SK-N-SH (cell line): Measurements from ENCODE around the gene SUV39H2. TPM values are rescaled to one million over a fixed set of nuclear protein-coding genes. Genes with fewer than 3 reads are reported as not detected.

ENCODE experiments used
- CTCF ChIA-PET: fragments of 300-600, 350-600 bp; formaldehyde crosslinking; extraction: SDS; loops from one replicate; lab custom pipeline; 2021; lab: Yijun Ruan, JAX
- POLR2A ChIA-PET: fragments of 350-600 bp; sonication (Branson Sonifier 250); formaldehyde crosslinking; extraction: SDS; loops from one replicate; lab custom pipeline; 2020; ENCODE audit warnings: antibody characterized with exemption, inconsistent platforms; lab: Yijun Ruan, JAX
- DNase-seq: peaks from one replicate; pipeline ENCODE4 v3.0.0; 2012
- H2AFZ ChIP-seq: fragments of 200-600 bp; sonication (generic); 2 replicates; pipeline ENCODE4 v1.8.1; 2016; ENCODE audit warnings: antibody characterized with exemption, mild to moderate bottlenecking, low read depth
- H3F3A ChIP-seq: fragments of 200-600 bp; sonication (generic); replicated peaks from 2 replicates; pipeline ENCODE3; 2016; ENCODE audit warnings: antibody characterized with exemption, mild to moderate bottlenecking; ENCODE audit not compliant: insufficient read depth
- H3K27ac ChIP-seq, 2 experiments: fragments of 200-500 bp in 1 of 2; fragments of 200-600 bp in 1 of 2; sonication (Bioruptor generic) in 1 of 2; sonication (generic), shearing (Covaris generic) in 1 of 2; 2 replicates each; pipeline versions ENCODE4 v1.5.1 to v1.6.1; 2014 to 2016; ENCODE audit warnings: low read depth in 2 of 2, inconsistent platforms in 1 of 2, low read length in 1 of 2, mild to moderate bottlenecking in 1 of 2, mixed read lengths in 1 of 2
- H3K27me3 ChIP-seq: fragments of 200-600 bp; sonication (generic), shearing (Covaris generic); 2 replicates; pipeline ENCODE4 v1.6.1; 2016; ENCODE audit warnings: mixed run types; ENCODE audit not compliant: insufficient read depth
- H3K36me3 ChIP-seq, 2 experiments: fragments of 200-500 bp in 1 of 2; fragments of 200-600 bp in 1 of 2; sonication (Bioruptor generic) in 1 of 2; sonication (generic) in 1 of 2; replicated peaks in 1 of 2; 2 replicates each; pipeline versions ENCODE3 to v1.5.1; 2014 to 2016; ENCODE audit warnings: low read length in 1 of 2, mild to moderate bottlenecking in 1 of 2; ENCODE audit not compliant: insufficient read depth in 2 of 2, control insufficient read depth in 1 of 2
- H3K4me1 ChIP-seq, 2 experiments: fragments of 200-500 bp in 1 of 2; fragments of 200-600 bp in 1 of 2; sonication (Bioruptor generic) in 1 of 2; sonication (generic), shearing (Covaris generic) in 1 of 2; 2 replicates each; pipeline versions ENCODE4 v1.5.1 to v1.6.1; 2014 to 2016; ENCODE audit warnings: low read depth in 1 of 2, low read length in 1 of 2, mixed run types in 1 of 2; ENCODE audit not compliant: insufficient read depth in 2 of 2, control insufficient read depth in 1 of 2
- H3K4me2 ChIP-seq: fragments of 200-600 bp; sonication (generic), shearing (Covaris generic); 2 replicates; pipeline ENCODE4 v1.6.1; 2017; ENCODE audit warnings: mixed run types
- H3K4me3 ChIP-seq, 2 experiments: fragments of 200-500 bp in 1 of 2; fragments of 200-600 bp in 1 of 2; sonication (Bioruptor generic) in 1 of 2; sonication (generic), shearing (Covaris generic) in 1 of 2; 2 replicates each; pipeline versions ENCODE4 v1.5.1 to v1.8.1; 2014 to 2016; ENCODE audit warnings: low read depth in 2 of 2, inconsistent platforms in 1 of 2, low read length in 1 of 2, mild to moderate bottlenecking in 1 of 2, mixed read lengths in 1 of 2, moderate library complexity in 1 of 2
- H3K79me2 ChIP-seq: fragments of 200-600 bp; sonication (generic); 2 replicates; pipeline ENCODE4 v1.8.1; 2017; ENCODE audit warnings: mild to moderate bottlenecking; ENCODE audit not compliant: insufficient read depth
- H3K9ac ChIP-seq: fragments of 200-600 bp; sonication (generic); 2 replicates; pipeline ENCODE4 v1.6.1; 2017; ENCODE audit warnings: mixed run types
- H3K9me2 ChIP-seq: fragments of 200-600 bp; sonication (generic); 2 replicates; pipeline ENCODE4 v1.6.1; 2017; ENCODE audit warnings: mixed run types
- H3K9me3 ChIP-seq: fragments of 200-600 bp; sonication (generic); 2 replicates; pipeline ENCODE4 v1.6.1; 2017; ENCODE audit warnings: mixed run types, mild to moderate bottlenecking, moderate library complexity
- H4K20me1 ChIP-seq: fragments of 200-600 bp; sonication (generic); 2 replicates; pipeline ENCODE4 v1.6.1; 2017; ENCODE audit warnings: mild to moderate bottlenecking, mixed run types; ENCODE audit not compliant: insufficient read depth
- ELF1 ChIP-seq: IDR thresholded peaks from 2 replicates; pipeline ENCODE4 v1.4.0; 2012
- EP300 ChIP-seq, 2 experiments: IDR thresholded peaks; 2 replicates each; pipeline versions ENCODE4 v1.4.0 to v1.6.1; 2012; ENCODE audit warnings: borderline replicate concordance in 1 of 2, low read depth in 1 of 2, low read length in 1 of 2
- EZH2phosphoT487 ChIP-seq: fragments of 200-600 bp; sonication (generic); IDR thresholded peaks from 2 replicates; pipeline ENCODE4 v1.6.1; 2017; ENCODE audit warnings: low read depth, mixed run types, mild to moderate bottlenecking, antibody characterized with exemption, moderate library complexity, borderline replicate concordance
- FOSL2 ChIP-seq: IDR thresholded peaks from 2 replicates; pipeline ENCODE4 v1.4.0; 2012; ENCODE audit warnings: low read depth, mild to moderate bottlenecking, moderate library complexity, borderline replicate concordance
- JUND ChIP-seq: IDR thresholded peaks from 2 replicates; pipeline ENCODE4 v1.4.0; 2012
- MEF2A ChIP-seq: IDR thresholded peaks from 2 replicates; pipeline ENCODE4 v1.4.0; 2012; ENCODE audit warnings: low read depth, borderline replicate concordance
- MXI1 ChIP-seq: IDR thresholded peaks from 2 replicates; pipeline ENCODE4 v1.6.1; 2012; ENCODE audit warnings: mild to moderate bottlenecking, low read depth, low read length, improper control_type of control experiment
- NFIC ChIP-seq: IDR thresholded peaks from 2 replicates; pipeline ENCODE4 v1.4.0; 2012; ENCODE audit warnings: borderline replicate concordance
- NRF1 ChIP-seq: IDR thresholded peaks from 2 replicates; pipeline ENCODE4 v1.6.1; 2012; ENCODE audit warnings: low read depth, mild to moderate bottlenecking, low read length
- POLR2AphosphoS5 ChIP-seq: IDR thresholded peaks from 2 replicates; pipeline ENCODE4 v1.6.1; 2012; ENCODE audit warnings: low read depth, low read length
- RFX5 ChIP-seq: IDR thresholded peaks from 2 replicates; pipeline ENCODE4 v1.6.1; 2012; ENCODE audit warnings: mild to moderate bottlenecking, improper control_type of control experiment, low read length
- SMC3 ChIP-seq: IDR thresholded peaks from 2 replicates; pipeline ENCODE4 v1.6.1; 2012; ENCODE audit warnings: low read depth, low read length, improper control_type of control experiment
- TAF1 ChIP-seq: IDR thresholded peaks from 2 replicates; pipeline ENCODE4 v1.6.1; 2012; ENCODE audit warnings: low read depth, mild to moderate bottlenecking, low read length, moderate library complexity, borderline replicate concordance
- TCF12 ChIP-seq: IDR thresholded peaks from 2 replicates; pipeline ENCODE4 v1.4.0; 2012
- TEAD4 ChIP-seq: IDR thresholded peaks from 2 replicates; pipeline ENCODE4 v1.4.0; 2012; ENCODE audit warnings: mild to moderate bottlenecking, borderline replicate concordance; ENCODE audit not compliant: insufficient read depth
- YY1 ChIP-seq: IDR thresholded peaks from 2 replicates; pipeline ENCODE4 v1.4.0; 2012; ENCODE audit warnings: low read depth, mild to moderate bottlenecking
- WGBS: methylation state at CpG from one replicate; pipeline ENCODE4 v1.1.6; 2017; ENCODE audit warnings: low lambda C conversion rate; 5-methylcytosine and 5-hydroxymethylcytosine counted together
- polyA plus RNA-seq, 3 experiments: library from polyadenylated mRNA; depleted of rRNA; stranded (reverse); fragments of >200 nt; gene quantifications; 2 replicates each; pipeline ENCODE4 v1.2.3, GENCODE V29; 2012
- TF ChIP-seq, protein P1 (sequence below): IDR thresholded peaks from 2 replicates; pipeline ENCODE4 v1.4.0; 2012; ENCODE audit warnings: low read depth, borderline replicate concordance

Gene SUV39H2
- polyA plus RNA-seq, 1 of the 3 experiments (the other 2 are of a cell fraction), result 4.6 TPM

DNA sequence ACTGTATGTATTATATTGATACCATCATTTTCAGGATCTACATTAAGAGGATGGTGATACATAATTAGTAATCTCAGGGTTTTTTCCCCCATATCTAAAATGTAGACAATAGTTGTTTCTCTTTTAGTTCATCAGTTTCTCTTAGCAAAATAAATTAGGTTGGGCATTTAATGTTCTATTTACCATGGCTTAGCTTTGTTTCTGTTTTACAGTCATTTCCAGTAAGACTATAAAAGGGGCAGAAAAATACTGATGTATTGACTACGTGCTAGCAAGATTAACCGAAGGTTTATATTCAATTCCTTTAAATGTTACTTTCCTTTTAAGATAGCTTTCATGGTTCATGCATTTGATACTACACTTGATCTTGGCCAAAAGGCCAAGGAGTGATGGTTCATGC, 26.2 kb downstream of the SUV39H2 start:
- no peak for TF ChIP-seq NFIC
- TF ChIP-seq FOSL2, result no peak
- TF ChIP-seq EZH2phosphoT487, result no peak
- no peak for TF ChIP-seq NRF1
- no peak for TF ChIP-seq TEAD4
- no peak for TF ChIP-seq SMC3
- TF ChIP-seq RFX5, result no peak
- TF ChIP-seq TCF12, result no peak
- no peak for TF ChIP-seq TAF1
- TF ChIP-seq, protein P1, sequence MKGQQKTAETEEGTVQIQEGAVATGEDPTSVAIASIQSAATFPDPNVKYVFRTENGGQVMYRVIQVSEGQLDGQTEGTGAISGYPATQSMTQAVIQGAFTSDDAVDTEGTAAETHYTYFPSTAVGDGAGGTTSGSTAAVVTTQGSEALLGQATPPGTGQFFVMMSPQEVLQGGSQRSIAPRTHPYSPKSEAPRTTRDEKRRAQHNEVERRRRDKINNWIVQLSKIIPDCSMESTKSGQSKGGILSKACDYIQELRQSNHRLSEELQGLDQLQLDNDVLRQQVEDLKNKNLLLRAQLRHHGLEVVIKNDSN, result no peak
- no peak for TF ChIP-seq MXI1
- TF ChIP-seq YY1, result no peak
- no peak for TF ChIP-seq MEF2A
- TF ChIP-seq, all 33 proteins: peak for 0
- ChIA-PET POLR2A (no interaction called here), CTCF (interaction anchor here (0.8 to 1.9 kb wide), 8 partner anchors 8 to 50 kb away, joined by 3 to 8 read pairs (median 4); partner anchors contain the start of gene DCLRE1C)
- H2AFZ ChIP-seq, result no peak overlapping the region
- H3K4me1 ChIP-seq, result no peaks in the 10 kb centered on the region
- H3K27me3 ChIP-seq, result no peaks in the 10 kb centered on the region
- H3K4me2 ChIP-seq, result no peak overlapping the region
- H3K79me2 ChIP-seq, result no peaks in the 10 kb centered on the region
- H3K9ac ChIP-seq, result no peak overlapping the region
- H3K9me3 ChIP-seq, result no peaks in the 10 kb centered on the region
- peaks cover 13% of the 10 kb centered on the region for H3F3A ChIP-seq
- no peak for DNase-seq
- 96% methylated on average over 2 of the region's 2 CpGs for WGBS
- H3K27ac ChIP-seq, result no peak overlapping the region
- H4K20me1 ChIP-seq, result no peaks in the 10 kb centered on the region
- no peak overlapping the region for H3K4me3 ChIP-seq
- no peaks in the 10 kb centered on the region for H3K9me2 ChIP-seq
- H3K36me3 ChIP-seq, result peaks cover 73 to 79% of the 10 kb centered on the region in 2 experiments

DNA sequence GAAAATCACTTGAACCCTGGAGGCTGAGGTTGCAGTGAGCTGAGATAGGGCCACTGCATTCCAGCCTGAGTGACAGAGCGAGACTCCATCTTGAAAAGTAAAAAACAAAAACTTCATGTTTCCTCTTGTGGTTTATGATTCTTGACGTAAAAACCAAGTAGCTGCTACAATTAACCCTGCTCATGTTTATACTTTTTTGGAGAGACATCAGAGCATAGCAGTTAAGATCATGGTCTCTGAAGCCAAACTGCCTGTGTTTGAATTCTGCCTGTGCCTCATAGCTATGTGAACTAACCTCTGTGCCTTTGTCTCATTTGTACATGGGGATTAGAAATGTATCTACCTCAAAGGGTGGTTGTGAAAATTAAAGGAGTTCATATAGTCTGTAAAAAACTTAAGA, 27.2 kb downstream of the SUV39H2 start:
- H2AFZ ChIP-seq, result no peak overlapping the region
- WGBS, result 95% methylated on average over 2 of the region's 2 CpGs
- no peaks in the 10 kb centered on the region for H3K9me2 ChIP-seq
- H3K36me3 ChIP-seq, result peaks cover 70 to 84% of the 10 kb centered on the region in 2 experiments
- ChIA-PET CTCF (interaction anchor here (1.6 to 1.9 kb wide), 3 partner anchors 18 to 48 kb away, joined by 4 to 8 read pairs (median 5); partner anchors contain the start of gene DCLRE1C), POLR2A (no interaction called here)
- DNase-seq, result no peak
- H3K27me3 ChIP-seq, result no peaks in the 10 kb centered on the region
- no peaks in the 10 kb centered on the region for H3K4me1 ChIP-seq
- no peak overlapping the region for H3K4me2 ChIP-seq
- no peak overlapping the region for H3K9ac ChIP-seq
- no peak overlapping the region for H3K4me3 ChIP-seq
- H3K79me2 ChIP-seq, result no peaks in the 10 kb centered on the region
- peaks cover 13% of the 10 kb centered on the region for H3F3A ChIP-seq
- no peak overlapping the region for H3K27ac ChIP-seq
- TF ChIP-seq NFIC (no peak), POLR2AphosphoS5 (no peak), YY1 (no peak), ELF1 (no peak), SMC3 (no peak), EZH2phosphoT487 (no peak), JUND (no peak), EP300 (IDR thresholded peaks at IDR 0.05; ENCODE audit: borderline replicate concordance in 1 of 2, low read depth in 1 of 2, low read length in 1 of 2) (no peak), RFX5 (no peak)
- no peaks in the 10 kb centered on the region for H4K20me1 ChIP-seq
- no peaks in the 10 kb centered on the region for H3K9me3 ChIP-seq
